ENCODE results near the gene PLIN4.

PLIN4 gene

GRCh38 chr19:4488496-4488895 lies 29.8 kb downstream of the PLIN4 start:
- no peak for DNase-seq

- no peak for DNase-seq
Observed at GRCh38 chr19:4487572-4487971, 30.7 kb downstream of the PLIN4 start.

GRCh38 chr19:4483385-4483784 lies 34.9 kb downstream of the PLIN4 start:
- DNase-seq: no peak

GRCh38 chr19:4482721-4483364 lies 35.4 kb downstream of the PLIN4 start:
- no peak for DNase-seq

- DNase-seq: no peak
Observed at GRCh38 chr19:4477034-4477801, 41.1 kb downstream of the PLIN4 start.

GRCh38 chr19:4474514-4475022 lies 43.7 kb downstream of the PLIN4 start:
- no peak for DNase-seq

- no peak for DNase-seq
Observed at GRCh38 chr19:4473763-4474513, 44.3 kb downstream of the PLIN4 start.

- DNase-seq: no peak
Observed at GRCh38 chr19:4473011-4473762, 45.1 kb downstream of the PLIN4 start.

GRCh38 chr19:4472174-4472974 lies 45.9 kb downstream of the PLIN4 start, which contains the start of gene HDGFL2:
Gene HDGFL2 (plus strand): TSS chr19:4472297. CDS start chr19:4472351, 54 bp downstream.
- DNase-seq: no peak

GRCh38 chr19:4471403-4472173 lies 46.7 kb downstream of the PLIN4 start:
- DNase-seq: peak; percentile 94

GRCh38 chr19:4467835-4468234 lies 50.5 kb downstream of the PLIN4 start:
- DNase-seq: no peak

- no peak for DNase-seq
Observed at GRCh38 chr19:4464815-4465581, 53.3 kb downstream of the PLIN4 start.

- DNase-seq: peak; percentile 96
Observed at GRCh38 chr19:4457654-4458395, 60.5 kb downstream of the PLIN4 start, which contains the start of gene UBXN6. Gene UBXN6 (minus strand): TSS chr19:4457794. CDS start chr19:4457697, 97 bp downstream.

- peak; percentile 58 for DNase-seq
Observed at GRCh38 chr19:4456843-4457653, 61.2 kb downstream of the PLIN4 start.

GRCh38 chr19:4456476-4456842 lies 61.8 kb downstream of the PLIN4 start:
- no peak for DNase-seq

GRCh38 chr19:4455719-4456475 lies 62.4 kb downstream of the PLIN4 start:
- DNase-seq: no peak
